K562 (cell line): ENCODE measurements around the gene TBC1D5. TPM values are rescaled to one million over a fixed set of nuclear protein-coding genes. Genes with fewer than 3 reads are reported as not detected.
A peak's percentile ranks its signal among the peaks of the same experiment; 100 is the strongest.

ENCODE experiments used
- CBX8 ChIP-seq: fragments of 200-600 bp; sonication (generic); IDR thresholded peaks from 2 replicates; pipeline ENCODE4 v1.6.1; 2012; ENCODE audit warnings: borderline replicate concordance, mixed run types, low read depth, mild to moderate bottlenecking, moderate library complexity, mixed read lengths, low read length, control low read depth, inconsistent platforms; ENCODE audit not compliant: poor library complexity, severe bottlenecking; ENCODE audit errors: extremely low read depth
- CTCF ChIP-seq, 3 experiments: IDR thresholded peaks in 2 of 3; conservative IDR thresholded peaks in 1 of 3; 2 replicates each; pipeline ENCODE4 v1.5.1; 2011 to 2012; ENCODE audit warnings: low read length in 3 of 3, mild to moderate bottlenecking in 3 of 3, control low read depth in 2 of 3, improper control_type of control experiment in 1 of 3, inconsistent platforms in 1 of 3, low read depth in 1 of 3, mixed read lengths in 1 of 3, moderate library complexity in 1 of 3; ENCODE audit not compliant: insufficient read depth in 2 of 3
- MCM3 ChIP-seq: fragments of 450-650 bp; IDR thresholded peaks from 2 replicates; pipeline ENCODE4 v1.6.1; 2016
- NFYB ChIP-seq: IDR thresholded peaks from 2 replicates; pipeline ENCODE4 v1.6.1; 2011; ENCODE audit warnings: mild to moderate bottlenecking, moderate library complexity; ENCODE audit not compliant: insufficient read length; ENCODE audit errors: extremely low read depth
- NKRF ChIP-seq: fragments of 450-650 bp; IDR thresholded peaks from 2 replicates; pipeline ENCODE4 v1.6.1; 2016; ENCODE audit warnings: borderline replicate concordance
- POLR2AphosphoS5 ChIP-seq: IDR thresholded peaks from 2 replicates; pipeline ENCODE4 v1.6.1; 2011; ENCODE audit warnings: mild to moderate bottlenecking, low read depth, low read length, moderate library complexity; ENCODE audit not compliant: control insufficient read depth, insufficient read depth
- PURB ChIP-seq: sonication (generic); formaldehyde crosslinking; IDR thresholded peaks from 2 replicates; pipeline ENCODE4 v1.9.0; 2021; ENCODE audit warnings: low read depth, mild to moderate bottlenecking, missing genetic modification reagents
- SIX5 ChIP-seq, 2 experiments: IDR thresholded peaks; 2 replicates each; pipeline ENCODE4 v1.6.1; 2011; ENCODE audit warnings: low read length in 2 of 2, borderline replicate concordance in 1 of 2, low read depth in 1 of 2, mild to moderate bottlenecking in 1 of 2, moderate library complexity in 1 of 2; ENCODE audit not compliant: insufficient read depth in 1 of 2
- SREBF2 ChIP-seq: sonication (generic); formaldehyde crosslinking; IDR thresholded peaks from 2 replicates; pipeline ENCODE4 v1.4.0; 2020; ENCODE audit warnings: mild to moderate bottlenecking, missing genetic modification reagents
- XRCC5 ChIP-seq: fragments of 200-400 bp; formaldehyde crosslinking; IDR thresholded peaks from 2 replicates; pipeline ENCODE4 v1.6.1; 2017; ENCODE audit warnings: low read depth, mild to moderate bottlenecking, low read length
- ZBTB17 ChIP-seq: fragments of 450-650 bp; formaldehyde crosslinking; IDR thresholded peaks from 2 replicates; pipeline ENCODE4 v1.4.0; 2020; ENCODE audit warnings: mild to moderate bottlenecking
- polyA plus RNA-seq, 8 experiments: library from polyadenylated mRNA; depleted of rRNA in 4 of 8; stranded (reverse) in 5 of 8; unstranded in 3 of 8; fragments of >200 nt; fragmentation: Nextera tagmentation in 2 of 8; fragmentation: Illumina TruSeq in 1 of 8; extraction: Ambion mirVana in 2 of 8; extraction: Trizol in 1 of 8; gene quantifications; 2 replicates each; pipeline versions ENCODE4 v1.2.1 to v1.2.3, GENCODE V29; 2011 to 2014; ENCODE audit warnings: inconsistent platforms in 1 of 8, missing spikeins in 1 of 8
- total RNA-seq, 7 experiments: library from RNA; depleted of rRNA in 6 of 7; stranded (reverse); fragments of >200 nt in 6 of 7; fragmentation: Illumina TruSeq in 2 of 7; extraction: Trizol in 2 of 7; gene quantifications; 2 replicates each; pipeline versions ENCODE4 v1.2.1 to v1.2.3, GENCODE V29; 2011 to 2021; ENCODE audit warnings: low replicate concordance in 1 of 7
- TF ChIP-seq, protein P1 (sequence below), 3 experiments: fragments of 200-800 bp in 1 of 3; fragments of 250-450 bp in 1 of 3; fragments of 450-650 bp in 1 of 3; sonication (Bioruptor Pico) in 1 of 3; sonication (Bioruptor generic) in 1 of 3; formaldehyde crosslinking in 1 of 3; IDR thresholded peaks; 2 replicates each; pipeline versions ENCODE4 v1.6.1 to v1.8.0; 2016 to 2022; ENCODE audit warnings: mild to moderate bottlenecking in 2 of 3, missing genetic modification characterization in 2 of 3, missing compliant biosample characterization in 1 of 3, moderate library complexity in 1 of 3
- TF ChIP-seq, protein P2 (sequence below): IDR thresholded peaks from 2 replicates; pipeline ENCODE4 v1.6.1; 2014; ENCODE audit warnings: antibody characterized with exemption
- TF ChIP-seq, protein P3 (sequence below): sonication (generic); IDR thresholded peaks from 2 replicates; pipeline ENCODE4 v1.6.1; 2016

The TBC1D5 gene
- total and polyA plus RNA-seq, 9 of the 15 experiments (the other 6 are each of a cell fraction or from before 2014, with no cell fraction given), result 2.9 to 38.1 (median 25.6) TPM

- TF ChIP-seq, protein P1, sequence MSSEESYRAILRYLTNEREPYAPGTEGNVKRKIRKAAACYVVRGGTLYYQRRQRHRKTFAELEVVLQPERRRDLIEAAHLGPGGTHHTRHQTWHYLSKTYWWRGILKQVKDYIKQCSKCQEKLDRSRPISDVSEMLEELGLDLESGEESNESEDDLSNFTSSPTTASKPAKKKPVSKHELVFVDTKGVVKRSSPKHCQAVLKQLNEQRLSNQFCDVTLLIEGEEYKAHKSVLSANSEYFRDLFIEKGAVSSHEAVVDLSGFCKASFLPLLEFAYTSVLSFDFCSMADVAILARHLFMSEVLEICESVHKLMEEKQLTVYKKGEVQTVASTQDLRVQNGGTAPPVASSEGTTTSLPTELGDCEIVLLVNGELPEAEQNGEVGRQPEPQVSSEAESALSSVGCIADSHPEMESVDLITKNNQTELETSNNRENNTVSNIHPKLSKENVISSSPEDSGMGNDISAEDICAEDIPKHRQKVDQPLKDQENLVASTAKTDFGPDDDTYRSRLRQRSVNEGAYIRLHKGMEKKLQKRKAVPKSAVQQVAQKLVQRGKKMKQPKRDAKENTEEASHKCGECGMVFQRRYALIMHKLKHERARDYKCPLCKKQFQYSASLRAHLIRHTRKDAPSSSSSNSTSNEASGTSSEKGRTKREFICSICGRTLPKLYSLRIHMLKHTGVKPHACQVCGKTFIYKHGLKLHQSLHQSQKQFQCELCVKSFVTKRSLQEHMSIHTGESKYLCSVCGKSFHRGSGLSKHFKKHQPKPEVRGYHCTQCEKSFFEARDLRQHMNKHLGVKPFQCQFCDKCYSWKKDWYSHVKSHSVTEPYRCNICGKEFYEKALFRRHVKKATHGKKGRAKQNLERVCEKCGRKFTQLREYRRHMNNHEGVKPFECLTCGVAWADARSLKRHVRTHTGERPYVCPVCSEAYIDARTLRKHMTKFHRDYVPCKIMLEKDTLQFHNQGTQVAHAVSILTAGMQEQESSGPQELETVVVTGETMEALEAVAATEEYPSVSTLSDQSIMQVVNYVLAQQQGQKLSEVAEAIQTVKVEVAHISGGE (CRISPR knock-in tag; IDR thresholded peaks at IDR 0.05), result 0 out of 6 replicates have a peak, but pooled peaks of 1 of the 3 experiments have one; percentile 9
- TF ChIP-seq POLR2AphosphoS5, result no peak; the same call in 1 of the 2 replicates
- no peak for TF ChIP-seq ZBTB17 (CRISPR knock-in tag)
- no peak for TF ChIP-seq CBX8
- TF ChIP-seq SIX5 (IDR thresholded peaks at IDR 0.05; ENCODE audit: borderline replicate concordance in 1 of 2, insufficient read depth in 1 of 2, low read depth in 1 of 2, low read length in 2 of 2), result no peak
- TF ChIP-seq, protein P2, sequence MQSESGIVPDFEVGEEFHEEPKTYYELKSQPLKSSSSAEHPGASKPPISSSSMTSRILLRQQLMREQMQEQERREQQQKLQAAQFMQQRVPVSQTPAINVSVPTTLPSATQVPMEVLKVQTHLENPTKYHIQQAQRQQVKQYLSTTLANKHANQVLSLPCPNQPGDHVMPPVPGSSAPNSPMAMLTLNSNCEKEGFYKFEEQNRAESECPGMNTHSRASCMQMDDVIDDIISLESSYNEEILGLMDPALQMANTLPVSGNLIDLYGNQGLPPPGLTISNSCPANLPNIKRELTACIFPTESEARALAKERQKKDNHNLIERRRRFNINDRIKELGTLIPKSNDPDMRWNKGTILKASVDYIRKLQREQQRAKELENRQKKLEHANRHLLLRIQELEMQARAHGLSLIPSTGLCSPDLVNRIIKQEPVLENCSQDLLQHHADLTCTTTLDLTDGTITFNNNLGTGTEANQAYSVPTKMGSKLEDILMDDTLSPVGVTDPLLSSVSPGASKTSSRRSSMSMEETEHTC, result no peak
- no peak for TF ChIP-seq NKRF
- TF ChIP-seq, protein P3, sequence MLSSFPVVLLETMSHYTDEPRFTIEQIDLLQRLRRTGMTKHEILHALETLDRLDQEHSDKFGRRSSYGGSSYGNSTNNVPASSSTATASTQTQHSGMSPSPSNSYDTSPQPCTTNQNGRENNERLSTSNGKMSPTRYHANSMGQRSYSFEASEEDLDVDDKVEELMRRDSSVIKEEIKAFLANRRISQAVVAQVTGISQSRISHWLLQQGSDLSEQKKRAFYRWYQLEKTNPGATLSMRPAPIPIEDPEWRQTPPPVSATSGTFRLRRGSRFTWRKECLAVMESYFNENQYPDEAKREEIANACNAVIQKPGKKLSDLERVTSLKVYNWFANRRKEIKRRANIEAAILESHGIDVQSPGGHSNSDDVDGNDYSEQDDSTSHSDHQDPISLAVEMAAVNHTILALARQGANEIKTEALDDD, result no peak
- 0 out of 6 replicates have a peak, but pooled peaks of 1 of the 3 experiments have one; percentile 5 for TF ChIP-seq CTCF (IDR thresholded peaks at IDR 0.05 in 2 of 3, conservative IDR thresholded peaks at IDR 0.05 in 1 of 3; ENCODE audit: insufficient read depth in 2 of 3, low read depth in 1 of 3, low read length in 3 of 3)
- TF ChIP-seq NFYB, result no peak
- TF ChIP-seq SREBF2, result no peak
- no peak for TF ChIP-seq PURB (CRISPR knock-in tag)
- TF ChIP-seq MCM3, result no peak
- no peak for TF ChIP-seq XRCC5
These were observed 770 bp downstream of the TBC1D5 start (continued) for GRCh38 chr3:17741621-17742101.
